ENCODE results near the gene ZNF346. TPM values are rescaled to one million over a fixed set of nuclear protein-coding genes. Genes with fewer than 3 reads are reported as not detected.
A peak's percentile ranks its signal among the peaks of the same experiment; 100 is the strongest.

ZNF346 gene
- total and polyA plus RNA-seq, 2 of the 13 experiments (the other 11 are each of a cell fraction or from before 2014, with no cell fraction given) = 8.6 to 19.4 TPM

- TF ChIP-seq PHF8 (CRISPR knock-in tag; IDR thresholded peaks at IDR 0.05) (peak; percentile 98), BORCS8-MEF2B (CRISPR knock-in tag; IDR thresholded peaks at IDR 0.05) (peak; percentile 81; the same call in 1 of the 2 replicates), ZFX (CRISPR knock-in tag; IDR thresholded peaks at IDR 0.05; ENCODE audit: low read depth) (peak; percentile 99), NCOA5 (CRISPR knock-in tag; IDR thresholded peaks at IDR 0.05) (no peak), TCF7 (IDR thresholded peaks at IDR 0.05; ENCODE audit: low read depth) (no peak), KDM3A (CRISPR knock-in tag; IDR thresholded peaks at IDR 0.05; ENCODE audit: low read depth) (peak; percentile 64; the same call in 1 of the 2 replicates), ZBED4 (CRISPR knock-in tag; IDR thresholded peaks at IDR 0.05; ENCODE audit: borderline replicate concordance) (0 out of 2 replicates have a peak, but pooled peaks have one; percentile 29), ZNF251 (CRISPR knock-in tag; IDR thresholded peaks at IDR 0.05) (no peak), ZNF484 (CRISPR knock-in tag; IDR thresholded peaks at IDR 0.05; ENCODE audit: borderline replicate concordance, low read depth) (no peak), ZNF746 (CRISPR knock-in tag; IDR thresholded peaks at IDR 0.05) (0 out of 2 replicates have a peak, but pooled peaks have one; percentile 49), PPARG (CRISPR knock-in tag; conservative IDR thresholded peaks at IDR 0.05) (no peak), ZNF280D (CRISPR knock-in tag; IDR thresholded peaks at IDR 0.05) (no peak), ZNF747 (CRISPR knock-in tag; IDR thresholded peaks at IDR 0.05; ENCODE audit: borderline replicate concordance) (0 out of 2 replicates have a peak, but pooled peaks have one; percentile 24)
Measured at GRCh38 chr5:177022386-177023302, at the start of gene ZNF346 (continued).
